Measurements from ENCODE around the gene SKOR2.

The SKOR2 gene

GRCh38 chr18:47251289-47252120 is at the start of gene SKOR2:
Gene SKOR2, minus strand, starts transcription at chr18:47251660. Its CDS starts 2,477 bp downstream, at chr18:47249183.
- no peak for TF ChIP-seq CTCF (IDR thresholded peaks at IDR 0.05; ENCODE audit: extremely low read depth, missing control alignments)
- no peak for DNase-seq (ENCODE audit: low spot score)

- no peak for DNase-seq (ENCODE audit: low spot score)
- TF ChIP-seq CTCF (IDR thresholded peaks at IDR 0.05; ENCODE audit: extremely low read depth, missing control alignments), result no peak
These were observed 45.0 kb upstream of the SKOR2 start for GRCh38 chr18:47296462-47296861.

- TF ChIP-seq CTCF (IDR thresholded peaks at IDR 0.05; ENCODE audit: extremely low read depth, missing control alignments), result no peak
- DNase-seq (ENCODE audit: low spot score), result no peak
These were observed 43.3 kb upstream of the SKOR2 start for GRCh38 chr18:47294801-47295200.

GRCh38 chr18:47288741-47289140 is 37.3 kb upstream of the SKOR2 start:
- no peak for TF ChIP-seq CTCF (IDR thresholded peaks at IDR 0.05; ENCODE audit: extremely low read depth, missing control alignments)

GRCh38 chr18:47287911-47288585 is 36.6 kb upstream of the SKOR2 start:
- no peak for DNase-seq (ENCODE audit: low spot score)
- no peak for TF ChIP-seq CTCF (IDR thresholded peaks at IDR 0.05; ENCODE audit: extremely low read depth, missing control alignments)

More at GRCh38 chr18:47288741-47289140, 37.3 kb upstream of the SKOR2 start:
- no peak for DNase-seq (ENCODE audit: low spot score)

- no peak for TF ChIP-seq CTCF (IDR thresholded peaks at IDR 0.05; ENCODE audit: extremely low read depth, missing control alignments)
- DNase-seq (ENCODE audit: low spot score), result no peak
These were observed 35.4 kb upstream of the SKOR2 start for GRCh38 chr18:47286776-47287410.

GRCh38 chr18:47285456-47285855 is 34.0 kb upstream of the SKOR2 start:
- no peak for DNase-seq (ENCODE audit: low spot score)
- no peak for TF ChIP-seq CTCF (IDR thresholded peaks at IDR 0.05; ENCODE audit: extremely low read depth, missing control alignments)
